HEK293 (cell line): Measurements from ENCODE around the gene SEC63.
"Not testable (repeated sequence)": the region's sequence is repeated elsewhere in the genome, so short reads cannot be mapped to it uniquely, and the experiment has no call there.

ENCODE experiments used
- SETDB1 ChIP-seq: IDR thresholded peaks from one replicate; pipeline ENCODE4 v1.6.1; 2017; ENCODE audit warnings: mild to moderate bottlenecking, low read length, moderate library complexity, mixed read lengths; ENCODE audit not compliant: insufficient read length
- TCF7L2 ChIP-seq: IDR thresholded peaks from 2 replicates; pipeline ENCODE4 v1.6.1; 2011; ENCODE audit warnings: low read depth, mild to moderate bottlenecking, inconsistent platforms, low read length, moderate library complexity, borderline replicate concordance
- ZNF274 ChIP-seq, 2 experiments: fragments of 200-500 bp in 1 of 2; fragments of 450-650 bp in 1 of 2; sonication (Bioruptor generic) in 1 of 2; formaldehyde crosslinking in 1 of 2; IDR thresholded peaks; 2 replicates each; pipeline versions ENCODE4 v1.5.1 to v1.6.1; 2014 to 2016; ENCODE audit warnings: borderline replicate concordance in 1 of 2, inconsistent platforms in 1 of 2, low read length in 1 of 2, missing biosample characterization in 1 of 2, missing genetic modification characterization in 1 of 2
- ZNF341 ChIP-seq: fragments of 450-650 bp; formaldehyde crosslinking; IDR thresholded peaks from 2 replicates; pipeline ENCODE4; 2016; ENCODE audit warnings: low read depth, missing biosample characterization, missing genetic modification characterization
- ZNF747 ChIP-seq: fragments of 450-650 bp; formaldehyde crosslinking; IDR thresholded peaks from 2 replicates; pipeline ENCODE4 v1.5.1; 2016; ENCODE audit warnings: missing biosample characterization, missing genetic modification characterization
- ZNF777 ChIP-seq: fragments of 450-650 bp; formaldehyde crosslinking; IDR thresholded peaks from 2 replicates; pipeline ENCODE4 v1.5.1; 2017; ENCODE audit warnings: missing biosample characterization, missing genetic modification characterization, borderline replicate concordance
- ZNF791 ChIP-seq: fragments of 450-650 bp; formaldehyde crosslinking; IDR thresholded peaks from 2 replicates; pipeline ENCODE4 v1.5.1; 2016; ENCODE audit warnings: missing biosample characterization, missing genetic modification characterization
- TF ChIP-seq, protein P1 (sequence below): fragments of 450-650 bp; formaldehyde crosslinking; IDR thresholded peaks from 2 replicates; pipeline ENCODE4 v1.5.1; 2016; ENCODE audit warnings: missing biosample characterization, missing genetic modification characterization
- TF ChIP-seq, protein P2 (sequence below): fragments of 450-650 bp; formaldehyde crosslinking; IDR thresholded peaks from 2 replicates; pipeline ENCODE4 v1.5.1; 2016; ENCODE audit warnings: missing biosample characterization, missing genetic modification characterization, low read depth
- TF ChIP-seq, protein P3 (sequence below): fragments of 450-650 bp; formaldehyde crosslinking; IDR thresholded peaks from 2 replicates; pipeline ENCODE4 v1.5.0; 2017; ENCODE audit warnings: missing biosample characterization, missing genetic modification characterization, borderline replicate concordance
- TF ChIP-seq, protein P4 (sequence below): fragments of 450-650 bp; formaldehyde crosslinking; IDR thresholded peaks from 2 replicates; pipeline ENCODE4 v1.5.1; 2016; ENCODE audit warnings: missing biosample characterization, missing genetic modification characterization, low read depth
- TF ChIP-seq, protein P5 (sequence below): fragments of 450-650 bp; formaldehyde crosslinking; IDR thresholded peaks from 2 replicates; pipeline ENCODE4 v1.5.1; 2017; ENCODE audit warnings: missing biosample characterization, mild to moderate bottlenecking, missing genetic modification characterization, moderate library complexity
- TF ChIP-seq, protein P6 (sequence below): fragments of 450-650 bp; formaldehyde crosslinking; IDR thresholded peaks from 2 replicates; pipeline ENCODE4 v1.5.1; 2016; ENCODE audit warnings: missing biosample characterization, missing genetic modification characterization
- TF ChIP-seq, protein P7 (sequence below): sonication (generic); formaldehyde crosslinking; IDR thresholded peaks from 2 replicates; pipeline ENCODE4 v1.8.1; 2022; ENCODE audit warnings: mild to moderate bottlenecking, moderate library complexity, missing genetic modification reagents

DNA sequence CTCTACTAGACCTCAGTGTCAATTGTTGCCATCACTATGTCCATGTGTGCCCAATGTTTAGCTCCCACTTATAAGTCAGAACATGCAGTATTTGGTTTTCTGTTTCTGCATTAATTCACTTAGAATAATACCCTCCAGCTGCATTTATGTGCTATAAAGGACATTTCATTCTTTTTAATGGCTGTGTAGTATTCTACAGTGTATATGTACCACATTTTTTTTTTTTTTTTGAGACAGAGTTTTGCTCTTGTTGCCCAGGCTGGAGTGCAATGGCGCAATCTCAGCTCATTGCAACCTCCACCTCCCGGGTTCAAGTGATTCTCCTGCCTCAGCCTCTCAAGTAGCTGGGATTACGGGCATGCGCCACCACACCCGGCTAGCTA, 21.1 kb downstream of the SEC63 start:
- TF ChIP-seq, protein P1, sequence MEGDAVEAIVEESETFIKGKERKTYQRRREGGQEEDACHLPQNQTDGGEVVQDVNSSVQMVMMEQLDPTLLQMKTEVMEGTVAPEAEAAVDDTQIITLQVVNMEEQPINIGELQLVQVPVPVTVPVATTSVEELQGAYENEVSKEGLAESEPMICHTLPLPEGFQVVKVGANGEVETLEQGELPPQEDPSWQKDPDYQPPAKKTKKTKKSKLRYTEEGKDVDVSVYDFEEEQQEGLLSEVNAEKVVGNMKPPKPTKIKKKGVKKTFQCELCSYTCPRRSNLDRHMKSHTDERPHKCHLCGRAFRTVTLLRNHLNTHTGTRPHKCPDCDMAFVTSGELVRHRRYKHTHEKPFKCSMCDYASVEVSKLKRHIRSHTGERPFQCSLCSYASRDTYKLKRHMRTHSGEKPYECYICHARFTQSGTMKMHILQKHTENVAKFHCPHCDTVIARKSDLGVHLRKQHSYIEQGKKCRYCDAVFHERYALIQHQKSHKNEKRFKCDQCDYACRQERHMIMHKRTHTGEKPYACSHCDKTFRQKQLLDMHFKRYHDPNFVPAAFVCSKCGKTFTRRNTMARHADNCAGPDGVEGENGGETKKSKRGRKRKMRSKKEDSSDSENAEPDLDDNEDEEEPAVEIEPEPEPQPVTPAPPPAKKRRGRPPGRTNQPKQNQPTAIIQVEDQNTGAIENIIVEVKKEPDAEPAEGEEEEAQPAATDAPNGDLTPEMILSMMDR (tag by site-specific recombination) = not testable (repeated sequence)
- TF ChIP-seq ZNF777 (tag by site-specific recombination); ZNF341 (tag by site-specific recombination); TCF7L2; SETDB1; ZNF274 (IDR thresholded peaks at IDR 0.05; ENCODE audit: low read length); ZNF274 (tag by site-specific recombination; IDR thresholded peaks at IDR 0.05; ENCODE audit: borderline replicate concordance); ZNF747 (tag by site-specific recombination); ZNF791 (tag by site-specific recombination): not testable (repeated sequence)
- TF ChIP-seq, protein P2, sequence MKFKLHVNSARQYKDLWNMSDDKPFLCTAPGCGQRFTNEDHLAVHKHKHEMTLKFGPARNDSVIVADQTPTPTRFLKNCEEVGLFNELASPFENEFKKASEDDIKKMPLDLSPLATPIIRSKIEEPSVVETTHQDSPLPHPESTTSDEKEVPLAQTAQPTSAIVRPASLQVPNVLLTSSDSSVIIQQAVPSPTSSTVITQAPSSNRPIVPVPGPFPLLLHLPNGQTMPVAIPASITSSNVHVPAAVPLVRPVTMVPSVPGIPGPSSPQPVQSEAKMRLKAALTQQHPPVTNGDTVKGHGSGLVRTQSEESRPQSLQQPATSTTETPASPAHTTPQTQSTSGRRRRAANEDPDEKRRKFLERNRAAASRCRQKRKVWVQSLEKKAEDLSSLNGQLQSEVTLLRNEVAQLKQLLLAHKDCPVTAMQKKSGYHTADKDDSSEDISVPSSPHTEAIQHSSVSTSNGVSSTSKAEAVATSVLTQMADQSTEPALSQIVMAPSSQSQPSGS (tag by site-specific recombination) = not testable (repeated sequence)
- TF ChIP-seq, protein P3, sequence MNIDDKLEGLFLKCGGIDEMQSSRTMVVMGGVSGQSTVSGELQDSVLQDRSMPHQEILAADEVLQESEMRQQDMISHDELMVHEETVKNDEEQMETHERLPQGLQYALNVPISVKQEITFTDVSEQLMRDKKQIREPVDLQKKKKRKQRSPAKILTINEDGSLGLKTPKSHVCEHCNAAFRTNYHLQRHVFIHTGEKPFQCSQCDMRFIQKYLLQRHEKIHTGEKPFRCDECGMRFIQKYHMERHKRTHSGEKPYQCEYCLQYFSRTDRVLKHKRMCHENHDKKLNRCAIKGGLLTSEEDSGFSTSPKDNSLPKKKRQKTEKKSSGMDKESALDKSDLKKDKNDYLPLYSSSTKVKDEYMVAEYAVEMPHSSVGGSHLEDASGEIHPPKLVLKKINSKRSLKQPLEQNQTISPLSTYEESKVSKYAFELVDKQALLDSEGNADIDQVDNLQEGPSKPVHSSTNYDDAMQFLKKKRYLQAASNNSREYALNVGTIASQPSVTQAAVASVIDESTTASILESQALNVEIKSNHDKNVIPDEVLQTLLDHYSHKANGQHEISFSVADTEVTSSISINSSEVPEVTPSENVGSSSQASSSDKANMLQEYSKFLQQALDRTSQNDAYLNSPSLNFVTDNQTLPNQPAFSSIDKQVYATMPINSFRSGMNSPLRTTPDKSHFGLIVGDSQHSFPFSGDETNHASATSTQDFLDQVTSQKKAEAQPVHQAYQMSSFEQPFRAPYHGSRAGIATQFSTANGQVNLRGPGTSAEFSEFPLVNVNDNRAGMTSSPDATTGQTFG (tag by site-specific recombination) = not testable (repeated sequence)
- TF ChIP-seq, protein P4, sequence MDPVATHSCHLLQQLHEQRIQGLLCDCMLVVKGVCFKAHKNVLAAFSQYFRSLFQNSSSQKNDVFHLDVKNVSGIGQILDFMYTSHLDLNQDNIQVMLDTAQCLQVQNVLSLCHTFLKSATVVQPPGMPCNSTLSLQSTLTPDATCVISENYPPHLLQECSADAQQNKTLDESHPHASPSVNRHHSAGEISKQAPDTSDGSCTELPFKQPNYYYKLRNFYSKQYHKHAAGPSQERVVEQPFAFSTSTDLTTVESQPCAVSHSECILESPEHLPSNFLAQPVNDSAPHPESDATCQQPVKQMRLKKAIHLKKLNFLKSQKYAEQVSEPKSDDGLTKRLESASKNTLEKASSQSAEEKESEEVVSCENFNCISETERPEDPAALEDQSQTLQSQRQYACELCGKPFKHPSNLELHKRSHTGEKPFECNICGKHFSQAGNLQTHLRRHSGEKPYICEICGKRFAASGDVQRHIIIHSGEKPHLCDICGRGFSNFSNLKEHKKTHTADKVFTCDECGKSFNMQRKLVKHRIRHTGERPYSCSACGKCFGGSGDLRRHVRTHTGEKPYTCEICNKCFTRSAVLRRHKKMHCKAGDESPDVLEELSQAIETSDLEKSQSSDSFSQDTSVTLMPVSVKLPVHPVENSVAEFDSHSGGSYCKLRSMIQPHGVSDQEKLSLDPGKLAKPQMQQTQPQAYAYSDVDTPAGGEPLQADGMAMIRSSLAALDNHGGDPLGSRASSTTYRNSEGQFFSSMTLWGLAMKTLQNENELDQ = not testable (repeated sequence)
- TF ChIP-seq, protein P5, sequence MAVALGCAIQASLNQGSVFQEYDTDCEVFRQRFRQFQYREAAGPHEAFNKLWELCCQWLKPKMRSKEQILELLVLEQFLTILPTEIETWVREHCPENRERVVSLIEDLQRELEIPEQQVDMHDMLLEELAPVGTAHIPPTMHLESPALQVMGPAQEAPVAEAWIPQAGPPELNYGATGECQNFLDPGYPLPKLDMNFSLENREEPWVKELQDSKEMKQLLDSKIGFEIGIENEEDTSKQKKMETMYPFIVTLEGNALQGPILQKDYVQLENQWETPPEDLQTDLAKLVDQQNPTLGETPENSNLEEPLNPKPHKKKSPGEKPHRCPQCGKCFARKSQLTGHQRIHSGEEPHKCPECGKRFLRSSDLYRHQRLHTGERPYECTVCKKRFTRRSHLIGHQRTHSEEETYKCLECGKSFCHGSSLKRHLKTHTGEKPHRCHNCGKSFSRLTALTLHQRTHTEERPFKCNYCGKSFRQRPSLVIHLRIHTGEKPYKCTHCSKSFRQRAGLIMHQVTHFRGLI = not testable (repeated sequence)
- TF ChIP-seq, protein P6, sequence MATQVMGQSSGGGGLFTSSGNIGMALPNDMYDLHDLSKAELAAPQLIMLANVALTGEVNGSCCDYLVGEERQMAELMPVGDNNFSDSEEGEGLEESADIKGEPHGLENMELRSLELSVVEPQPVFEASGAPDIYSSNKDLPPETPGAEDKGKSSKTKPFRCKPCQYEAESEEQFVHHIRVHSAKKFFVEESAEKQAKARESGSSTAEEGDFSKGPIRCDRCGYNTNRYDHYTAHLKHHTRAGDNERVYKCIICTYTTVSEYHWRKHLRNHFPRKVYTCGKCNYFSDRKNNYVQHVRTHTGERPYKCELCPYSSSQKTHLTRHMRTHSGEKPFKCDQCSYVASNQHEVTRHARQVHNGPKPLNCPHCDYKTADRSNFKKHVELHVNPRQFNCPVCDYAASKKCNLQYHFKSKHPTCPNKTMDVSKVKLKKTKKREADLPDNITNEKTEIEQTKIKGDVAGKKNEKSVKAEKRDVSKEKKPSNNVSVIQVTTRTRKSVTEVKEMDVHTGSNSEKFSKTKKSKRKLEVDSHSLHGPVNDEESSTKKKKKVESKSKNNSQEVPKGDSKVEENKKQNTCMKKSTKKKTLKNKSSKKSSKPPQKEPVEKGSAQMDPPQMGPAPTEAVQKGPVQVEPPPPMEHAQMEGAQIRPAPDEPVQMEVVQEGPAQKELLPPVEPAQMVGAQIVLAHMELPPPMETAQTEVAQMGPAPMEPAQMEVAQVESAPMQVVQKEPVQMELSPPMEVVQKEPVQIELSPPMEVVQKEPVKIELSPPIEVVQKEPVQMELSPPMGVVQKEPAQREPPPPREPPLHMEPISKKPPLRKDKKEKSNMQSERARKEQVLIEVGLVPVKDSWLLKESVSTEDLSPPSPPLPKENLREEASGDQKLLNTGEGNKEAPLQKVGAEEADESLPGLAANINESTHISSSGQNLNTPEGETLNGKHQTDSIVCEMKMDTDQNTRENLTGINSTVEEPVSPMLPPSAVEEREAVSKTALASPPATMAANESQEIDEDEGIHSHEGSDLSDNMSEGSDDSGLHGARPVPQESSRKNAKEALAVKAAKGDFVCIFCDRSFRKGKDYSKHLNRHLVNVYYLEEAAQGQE (tag by site-specific recombination) = not testable (repeated sequence)
- TF ChIP-seq, protein P7, sequence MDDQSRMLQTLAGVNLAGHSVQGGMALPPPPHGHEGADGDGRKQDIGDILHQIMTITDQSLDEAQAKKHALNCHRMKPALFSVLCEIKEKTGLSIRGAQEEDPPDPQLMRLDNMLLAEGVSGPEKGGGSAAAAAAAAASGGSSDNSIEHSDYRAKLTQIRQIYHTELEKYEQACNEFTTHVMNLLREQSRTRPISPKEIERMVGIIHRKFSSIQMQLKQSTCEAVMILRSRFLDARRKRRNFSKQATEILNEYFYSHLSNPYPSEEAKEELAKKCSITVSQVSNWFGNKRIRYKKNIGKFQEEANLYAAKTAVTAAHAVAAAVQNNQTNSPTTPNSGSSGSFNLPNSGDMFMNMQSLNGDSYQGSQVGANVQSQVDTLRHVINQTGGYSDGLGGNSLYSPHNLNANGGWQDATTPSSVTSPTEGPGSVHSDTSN (CRISPR knock-in tag) = not testable (repeated sequence)
